Measurements from ENCODE around the gene REPIN1.

Gene REPIN1

DNA sequence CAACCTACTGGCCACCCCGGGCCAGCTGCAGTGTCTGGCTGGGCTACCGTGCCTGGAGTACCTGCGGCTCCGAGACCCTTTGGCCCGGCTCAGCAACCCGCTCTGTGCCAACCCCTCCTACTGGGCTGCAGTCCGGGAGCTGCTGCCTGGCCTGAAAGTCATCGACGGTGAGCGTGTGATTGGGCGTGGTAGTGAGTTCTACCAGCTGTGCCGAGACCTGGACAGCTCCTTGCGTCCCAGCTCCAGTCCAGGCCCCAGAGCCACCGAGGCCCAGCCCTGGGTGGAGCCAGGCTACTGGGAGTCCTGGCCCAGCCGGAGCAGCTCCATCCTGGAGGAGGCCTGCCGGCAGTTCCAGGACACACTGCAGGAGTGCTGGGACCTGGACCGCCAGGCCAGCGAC, 31.4 kb upstream of the REPIN1 start:
- Histone ChIP-seq H3K27me3 (replicated peaks; ENCODE audit: insufficient read depth, low read length) (peaks cover 2% of the 10 kb centered on the region; the same call in 1 of the 2 replicates), H3K27ac (ENCODE audit: low read length) (no peak overlapping the region), H4K20me1 (ENCODE audit: insufficient read depth, low read length) (no peaks in the 10 kb centered on the region), H3K9me2 (replicated peaks; ENCODE audit: insufficient read depth, low read length) (no peaks in the 10 kb centered on the region), H3K4me3 (ENCODE audit: low read length) (no peak overlapping the region), H3K36me3 (replicated peaks; ENCODE audit: insufficient read depth, low read length) (no peaks in the 10 kb centered on the region), H3K79me2 (ENCODE audit: low read length) (no peaks in the 10 kb centered on the region), H3K9me3 (replicated peaks; ENCODE audit: insufficient read depth, low read length) (no peaks in the 10 kb centered on the region), H3K4me2 (ENCODE audit: low read depth, low read length) (no peak overlapping the region), H3F3A (ENCODE audit: insufficient read depth, low read length) (no peaks in the 10 kb centered on the region), H2AFZ (ENCODE audit: low read length) (no peak overlapping the region), H3K4me1 (ENCODE audit: low read length) (no peaks in the 10 kb centered on the region), H3K9ac (ENCODE audit: low read length) (no peak overlapping the region)
- no peak for DNase-seq
- TF ChIP-seq EZH2 (optimal IDR thresholded peaks at IDR 0.05; ENCODE audit: low read depth, low read length) (no peak), EZH2phosphoT487 (IDR thresholded peaks at IDR 0.05; ENCODE audit: low read length) (no peak)
- TF ChIP-seq, protein P1, sequence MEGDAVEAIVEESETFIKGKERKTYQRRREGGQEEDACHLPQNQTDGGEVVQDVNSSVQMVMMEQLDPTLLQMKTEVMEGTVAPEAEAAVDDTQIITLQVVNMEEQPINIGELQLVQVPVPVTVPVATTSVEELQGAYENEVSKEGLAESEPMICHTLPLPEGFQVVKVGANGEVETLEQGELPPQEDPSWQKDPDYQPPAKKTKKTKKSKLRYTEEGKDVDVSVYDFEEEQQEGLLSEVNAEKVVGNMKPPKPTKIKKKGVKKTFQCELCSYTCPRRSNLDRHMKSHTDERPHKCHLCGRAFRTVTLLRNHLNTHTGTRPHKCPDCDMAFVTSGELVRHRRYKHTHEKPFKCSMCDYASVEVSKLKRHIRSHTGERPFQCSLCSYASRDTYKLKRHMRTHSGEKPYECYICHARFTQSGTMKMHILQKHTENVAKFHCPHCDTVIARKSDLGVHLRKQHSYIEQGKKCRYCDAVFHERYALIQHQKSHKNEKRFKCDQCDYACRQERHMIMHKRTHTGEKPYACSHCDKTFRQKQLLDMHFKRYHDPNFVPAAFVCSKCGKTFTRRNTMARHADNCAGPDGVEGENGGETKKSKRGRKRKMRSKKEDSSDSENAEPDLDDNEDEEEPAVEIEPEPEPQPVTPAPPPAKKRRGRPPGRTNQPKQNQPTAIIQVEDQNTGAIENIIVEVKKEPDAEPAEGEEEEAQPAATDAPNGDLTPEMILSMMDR (IDR thresholded peaks at IDR 0.05; ENCODE audit: low read length), result no peak

DNA sequence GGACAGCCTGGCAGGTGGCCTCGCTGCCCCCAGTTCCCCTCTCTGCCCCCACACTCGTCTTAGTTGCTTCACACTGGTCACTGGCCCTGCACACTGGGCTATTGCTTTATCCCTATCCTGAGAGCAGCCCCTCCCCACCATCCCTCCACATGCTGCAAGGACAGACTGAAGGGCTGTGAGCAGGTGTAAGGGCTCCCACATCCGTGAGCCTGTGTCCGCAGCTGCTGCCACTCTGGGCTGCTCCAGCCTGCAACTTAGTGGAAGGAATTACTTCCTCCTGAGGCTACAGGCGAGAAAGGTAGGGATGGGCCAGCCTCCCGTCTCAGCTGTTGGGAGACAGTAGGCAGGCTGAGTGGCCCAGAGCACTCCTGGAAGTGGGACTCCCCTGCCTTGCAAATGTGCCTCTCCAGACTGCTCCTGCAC, 31.0 kb upstream of the REPIN1 start:
- DNase-seq, result no peak

GRCh38 chr7:150338166-150338829, 30.3 kb upstream of the REPIN1 start:
- H3K4me3 ChIP-seq (ENCODE audit: low read length), result no peak overlapping the region
- H2AFZ ChIP-seq (ENCODE audit: low read length), result no peak overlapping the region
- no peaks in the 10 kb centered on the region for H3F3A ChIP-seq (ENCODE audit: insufficient read depth, low read length)
- H3K9me2 ChIP-seq (replicated peaks; ENCODE audit: insufficient read depth, low read length), result no peaks in the 10 kb centered on the region
- TF ChIP-seq EZH2 (optimal IDR thresholded peaks at IDR 0.05; ENCODE audit: low read depth, low read length), result no peak
- TF ChIP-seq, protein P1 (IDR thresholded peaks at IDR 0.05; ENCODE audit: low read length), result no peak
- TF ChIP-seq EZH2phosphoT487 (IDR thresholded peaks at IDR 0.05; ENCODE audit: low read length), result no peak
- H3K9ac ChIP-seq (ENCODE audit: low read length), result no peak overlapping the region
- no peaks in the 10 kb centered on the region for H3K9me3 ChIP-seq (replicated peaks; ENCODE audit: insufficient read depth, low read length)
- no peaks in the 10 kb centered on the region for H3K79me2 ChIP-seq (ENCODE audit: low read length)
- H3K27me3 ChIP-seq (replicated peaks; ENCODE audit: insufficient read depth, low read length), result peaks cover 2% of the 10 kb centered on the region; the same call in 1 of the 2 replicates
- H3K27ac ChIP-seq (ENCODE audit: low read length), result no peak overlapping the region
- no peaks in the 10 kb centered on the region for H3K4me1 ChIP-seq (ENCODE audit: low read length)
- no peaks in the 10 kb centered on the region for H3K36me3 ChIP-seq (replicated peaks; ENCODE audit: insufficient read depth, low read length)
- H3K4me2 ChIP-seq (ENCODE audit: low read depth, low read length), result no peak overlapping the region
- H4K20me1 ChIP-seq (ENCODE audit: insufficient read depth, low read length), result no peaks in the 10 kb centered on the region
- DNase-seq, result no peak

More for the DNA sequence above, 31.0 kb upstream of the REPIN1 start:
- H3K27me3 ChIP-seq (replicated peaks; ENCODE audit: insufficient read depth, low read length), result peaks cover 2% of the 10 kb centered on the region; the same call in 1 of the 2 replicates
- no peaks in the 10 kb centered on the region for H3K36me3 ChIP-seq (replicated peaks; ENCODE audit: insufficient read depth, low read length)
- no peak for TF ChIP-seq EZH2phosphoT487 (IDR thresholded peaks at IDR 0.05; ENCODE audit: low read length)
- TF ChIP-seq, protein P1 (IDR thresholded peaks at IDR 0.05; ENCODE audit: low read length), result no peak
- TF ChIP-seq EZH2 (optimal IDR thresholded peaks at IDR 0.05; ENCODE audit: low read depth, low read length), result no peak
- H3K9me3 ChIP-seq (replicated peaks; ENCODE audit: insufficient read depth, low read length), result no peaks in the 10 kb centered on the region
- no peak overlapping the region for H3K4me3 ChIP-seq (ENCODE audit: low read length)
- H4K20me1 ChIP-seq (ENCODE audit: insufficient read depth, low read length), result no peaks in the 10 kb centered on the region
- H3F3A ChIP-seq (ENCODE audit: insufficient read depth, low read length), result no peaks in the 10 kb centered on the region
- no peak overlapping the region for H3K27ac ChIP-seq (ENCODE audit: low read length)
- H3K9ac ChIP-seq (ENCODE audit: low read length), result no peak overlapping the region
- no peaks in the 10 kb centered on the region for H3K79me2 ChIP-seq (ENCODE audit: low read length)
- no peaks in the 10 kb centered on the region for H3K9me2 ChIP-seq (replicated peaks; ENCODE audit: insufficient read depth, low read length)
- no peak overlapping the region for H3K4me2 ChIP-seq (ENCODE audit: low read depth, low read length)
- no peaks in the 10 kb centered on the region for H3K4me1 ChIP-seq (ENCODE audit: low read length)
- H2AFZ ChIP-seq (ENCODE audit: low read length), result no peak overlapping the region

Measured in MM.1S (cell line).